ENCODE measurements around the gene ZNF407.

Gene ZNF407

DNA sequence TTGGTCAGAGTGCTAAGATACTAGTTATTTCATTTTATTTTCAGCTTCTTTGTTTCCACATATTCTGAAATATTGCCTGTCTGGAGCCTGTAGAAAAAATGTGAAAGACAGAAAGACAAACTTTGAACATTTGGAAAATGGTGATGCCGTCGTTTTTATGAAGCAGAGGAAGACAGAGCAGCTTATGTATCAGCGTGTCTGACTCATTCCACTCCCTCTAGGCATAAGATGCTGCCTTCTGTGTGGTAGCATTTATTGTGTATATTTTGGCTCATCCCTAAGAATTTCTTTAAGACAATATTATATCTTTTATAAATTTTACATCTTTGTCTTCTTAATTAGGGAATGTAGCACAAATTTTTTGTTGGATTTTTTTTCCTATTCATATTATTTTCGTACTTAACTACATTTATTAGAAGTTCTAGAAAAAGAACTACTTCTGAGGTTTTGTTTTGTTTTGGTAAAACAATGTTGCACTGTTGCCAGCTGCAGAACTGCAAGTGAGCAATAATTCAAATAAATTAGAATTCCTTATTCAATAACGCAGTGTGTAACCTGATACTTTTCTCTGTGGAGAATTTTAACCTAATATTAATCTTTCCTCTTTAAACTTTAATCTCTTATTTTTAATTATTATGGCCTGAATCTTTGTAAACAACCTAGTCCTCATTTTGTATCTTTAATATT is 300.4 kb downstream of the ZNF407 start:
- DNase-seq = no peak

DNA sequence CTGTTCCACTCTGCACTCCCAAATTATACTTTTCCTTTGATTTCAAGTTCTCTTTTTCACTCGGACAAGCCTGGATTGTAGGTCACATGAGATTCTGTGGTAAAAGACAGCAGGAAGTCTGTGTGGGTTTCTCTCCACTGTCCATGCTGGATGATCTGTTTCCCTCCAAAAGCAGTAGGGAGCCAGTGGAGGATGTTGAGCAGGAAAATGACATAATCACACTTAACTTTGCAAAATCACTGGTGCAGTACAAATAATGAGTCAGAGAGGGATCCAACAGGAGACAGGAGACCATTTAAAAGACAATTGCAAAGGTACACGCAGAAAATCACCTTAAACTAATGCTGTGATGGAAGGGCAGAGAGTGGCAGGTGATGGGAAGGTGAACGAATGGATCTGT is 301.3 kb downstream of the ZNF407 start:
- DNase-seq = no peak

GRCh38 chr18:74899554-74899953 is 301.9 kb downstream of the ZNF407 start:
- DNase-seq = no peak

DNA sequence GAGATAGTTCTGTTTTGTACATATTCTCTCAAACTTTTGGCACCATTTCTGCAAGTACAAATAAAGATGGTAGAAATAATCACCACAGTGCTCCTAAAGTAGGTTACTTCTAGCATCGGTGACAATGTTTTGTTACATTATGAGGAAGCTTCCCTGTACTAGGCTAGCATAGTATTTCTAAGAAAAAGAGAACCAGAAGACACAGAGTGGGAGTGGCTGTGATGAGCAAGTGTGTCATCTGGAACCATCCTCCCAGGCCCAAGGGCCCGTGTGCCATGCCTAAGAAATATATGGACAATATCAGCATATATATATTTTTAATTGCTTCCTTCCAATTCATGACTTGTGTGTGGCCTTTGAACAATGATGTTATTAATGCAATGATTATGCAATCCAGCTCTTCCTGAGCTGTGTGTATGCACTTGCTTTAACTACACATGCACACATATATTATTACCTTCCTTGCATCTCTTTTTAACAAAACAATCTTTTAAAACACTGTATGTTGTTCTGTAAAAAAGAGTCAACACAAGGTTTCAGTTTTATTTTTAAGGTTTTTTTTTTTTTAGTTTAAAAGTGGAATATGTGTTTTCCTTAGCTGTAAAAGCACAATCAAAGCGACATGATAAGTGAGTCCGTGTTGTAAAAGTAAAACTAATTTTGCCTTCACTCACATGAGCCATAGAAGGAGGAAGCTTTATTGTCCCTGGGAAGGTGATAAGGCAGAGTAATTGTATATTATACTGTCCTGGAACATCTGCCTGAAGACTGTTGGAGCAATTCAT is 303.9 kb downstream of the ZNF407 start:
- DNase-seq = no peak

- DNase-seq = no peak
Measured at GRCh38 chr18:74902147-74902455, 304.4 kb downstream of the ZNF407 start.

- DNase-seq = no peak
Measured at GRCh38 chr18:74905247-74905646, 307.6 kb downstream of the ZNF407 start.

DNA sequence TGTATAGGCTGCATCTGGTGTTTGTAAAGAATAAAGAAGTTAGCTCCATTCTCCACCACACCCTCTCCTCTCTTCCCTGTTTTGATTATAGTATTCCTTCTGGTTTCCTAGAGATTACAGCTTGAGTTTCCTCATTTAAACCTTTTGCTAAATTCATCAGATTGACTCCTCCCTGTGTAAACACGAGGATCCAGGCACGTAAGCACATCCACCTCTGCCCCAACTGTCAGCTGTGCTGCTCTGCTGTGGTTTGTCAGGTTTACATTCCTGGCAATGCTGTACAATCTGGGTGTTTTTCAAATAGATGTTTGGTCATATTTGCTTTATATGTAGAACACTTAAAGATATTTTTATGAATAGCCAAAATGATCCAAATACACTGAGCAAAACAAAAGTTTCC is 308.5 kb downstream of the ZNF407 start:
- DNase-seq = no peak

GRCh38 chr18:74914052-74914591 is 316.5 kb downstream of the ZNF407 start:
- DNase-seq = no peak

DNA sequence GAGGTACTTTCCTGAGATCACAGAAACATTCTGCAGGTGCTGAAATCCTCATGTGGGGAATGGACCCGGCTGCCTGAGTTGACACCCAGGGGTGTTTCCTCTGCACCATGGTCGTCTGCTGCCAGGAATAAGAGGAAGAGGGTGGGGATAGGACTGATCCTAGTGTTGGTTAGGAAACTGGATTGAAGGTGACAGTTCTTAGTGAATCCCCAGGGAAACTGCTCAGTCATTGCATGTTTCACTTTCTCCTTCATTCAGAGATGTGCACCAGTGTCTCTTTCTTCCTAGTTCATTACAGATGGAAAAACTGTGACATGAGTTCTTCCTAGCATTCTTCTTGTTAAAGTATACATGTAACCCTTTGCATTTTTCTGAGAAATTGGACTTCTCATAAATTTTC is 317.0 kb downstream of the ZNF407 start:
- no peak for DNase-seq

- DNase-seq = no peak
Measured at GRCh38 chr18:74916773-74917393, 319.2 kb downstream of the ZNF407 start.

GRCh38 chr18:74918276-74918790 is 320.7 kb downstream of the ZNF407 start:
- DNase-seq = no peak

DNA sequence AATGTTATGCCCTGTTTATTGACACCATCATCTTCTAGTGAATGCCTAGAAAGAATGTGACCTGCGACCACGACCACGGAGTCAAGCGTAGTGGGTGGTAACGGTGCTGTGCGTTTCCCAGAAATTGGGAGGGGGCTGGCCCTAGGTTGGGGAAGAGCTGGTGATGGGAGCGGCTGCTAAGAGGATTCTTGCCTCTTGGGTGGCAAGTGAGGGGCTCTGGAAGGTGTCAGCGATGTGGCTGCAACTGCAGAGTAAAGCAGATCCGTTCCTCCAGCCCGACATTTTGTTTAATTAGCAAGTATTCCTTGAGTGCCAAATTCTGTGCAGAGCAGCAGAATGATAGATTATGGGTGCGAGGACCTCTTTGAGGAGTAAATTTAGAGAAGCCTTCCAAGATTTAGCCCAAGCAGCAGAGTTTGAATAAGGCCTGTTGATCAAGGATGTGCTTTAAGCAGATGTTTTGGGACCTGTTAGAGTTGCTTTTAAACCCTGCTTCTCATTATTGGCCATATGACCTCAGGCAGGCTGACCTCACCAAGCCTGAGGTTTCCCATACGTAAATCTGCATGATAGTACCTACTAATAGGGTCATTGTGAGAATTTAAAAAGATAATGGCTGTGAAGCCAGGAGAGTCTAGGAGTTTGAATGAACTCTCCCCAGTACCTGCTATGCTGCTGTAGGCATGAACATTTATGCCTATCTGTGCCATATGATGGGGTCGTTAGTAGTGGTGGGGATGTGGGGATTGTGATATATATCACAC is 323.6 kb downstream of the ZNF407 start:
- DNase-seq = no peak

GRCh38 chr18:74926051-74926450 is 328.4 kb downstream of the ZNF407 start:
- DNase-seq = no peak

DNA sequence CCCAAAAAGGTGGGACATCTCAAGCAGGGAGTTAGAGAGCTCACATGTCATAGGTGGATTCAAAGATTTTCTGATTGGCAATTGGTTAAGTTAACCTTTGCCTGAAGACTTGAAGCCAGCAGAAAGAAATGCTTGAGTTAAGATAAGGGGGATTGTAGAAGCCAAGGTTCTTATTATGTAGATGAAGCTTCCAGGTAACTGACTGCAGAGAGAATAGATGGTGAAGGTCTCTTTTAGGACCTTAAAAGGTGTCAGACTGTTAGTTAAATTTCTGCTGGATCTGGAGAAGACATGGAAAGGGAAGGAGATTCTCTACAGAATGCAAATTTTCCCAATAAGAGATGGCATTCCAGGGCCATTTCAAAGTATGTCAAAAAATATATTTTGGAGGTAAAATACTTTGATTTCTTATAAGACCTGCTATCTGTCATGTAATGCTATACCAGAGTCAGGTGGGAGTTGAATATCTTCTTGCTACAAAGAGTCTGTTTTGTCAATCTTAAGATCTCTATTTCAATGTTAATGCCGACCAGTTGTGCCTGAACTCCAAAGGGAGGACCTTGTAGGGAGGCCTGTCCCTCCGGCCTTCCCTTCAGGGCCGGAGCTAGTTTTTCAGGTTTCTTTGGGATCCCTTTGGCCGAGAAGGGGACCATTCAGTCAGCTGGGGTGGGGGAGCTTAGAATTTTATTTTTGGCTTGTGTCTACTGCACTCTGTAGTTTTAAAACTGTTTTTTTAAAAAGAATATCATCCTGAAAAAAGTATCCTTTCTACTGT is 330.7 kb downstream of the ZNF407 start:
- no peak for DNase-seq

DNA sequence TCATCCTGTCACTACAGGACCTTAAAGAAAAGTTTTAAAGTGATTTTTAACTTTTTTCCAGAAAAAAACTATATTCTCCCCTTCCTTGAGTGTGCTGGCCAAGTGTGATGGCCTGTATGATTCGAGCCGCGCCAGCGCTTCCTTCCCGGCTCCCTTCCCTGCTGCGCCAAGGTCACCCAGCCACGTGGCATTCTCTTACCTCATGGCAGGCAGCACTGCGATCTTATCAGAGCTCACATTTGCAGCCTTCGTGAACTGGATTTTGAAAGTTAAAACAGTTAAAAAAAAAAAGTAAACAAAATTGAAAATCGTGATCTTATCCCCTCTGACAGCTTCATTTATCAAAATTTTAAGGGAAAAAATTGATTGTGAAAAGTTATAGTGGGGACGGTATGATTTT is 331.4 kb downstream of the ZNF407 start:
- DNase-seq = no peak

- no peak for DNase-seq
Measured at GRCh38 chr18:74930616-74931015, 332.9 kb downstream of the ZNF407 start.

DNA sequence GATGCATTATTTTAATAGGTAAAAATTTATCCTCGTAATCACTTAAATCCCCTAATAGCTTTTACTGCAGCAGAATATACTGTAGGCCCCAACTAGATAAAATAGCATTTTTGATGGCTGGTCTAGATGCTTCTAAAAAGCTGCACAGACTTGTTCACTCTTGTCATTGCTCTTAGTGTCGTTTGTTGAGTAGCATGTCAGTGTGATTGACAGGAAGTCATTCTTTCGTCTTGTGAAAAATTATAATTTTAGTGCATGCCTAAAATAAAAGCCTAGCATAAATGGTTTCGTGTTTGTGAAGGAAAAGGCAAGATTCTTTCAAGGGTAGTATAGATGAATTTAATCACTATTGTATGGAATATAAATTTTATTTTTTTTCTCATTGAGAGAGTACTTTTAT is 336.3 kb downstream of the ZNF407 start:
- DNase-seq = no peak

DNA sequence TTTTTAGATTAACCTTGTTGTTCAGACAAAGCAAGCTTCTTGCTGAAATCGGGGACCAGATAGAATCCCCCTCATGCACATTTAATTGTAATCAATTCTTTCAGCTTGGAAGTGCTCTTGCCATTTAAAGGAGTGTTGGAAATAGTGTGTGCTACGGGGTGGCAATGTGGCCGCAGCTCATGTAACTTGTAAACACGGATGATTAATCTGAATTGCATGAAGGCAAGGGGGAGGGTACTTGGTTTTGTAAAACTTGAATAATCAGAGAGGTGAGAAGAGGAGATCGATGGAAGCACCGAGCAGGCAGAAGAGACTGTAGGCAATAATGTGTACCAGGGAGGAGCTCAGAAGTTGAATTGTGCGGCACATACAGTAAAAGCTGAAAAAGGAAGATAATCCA is 337.8 kb downstream of the ZNF407 start:
- no peak for DNase-seq

DNA sequence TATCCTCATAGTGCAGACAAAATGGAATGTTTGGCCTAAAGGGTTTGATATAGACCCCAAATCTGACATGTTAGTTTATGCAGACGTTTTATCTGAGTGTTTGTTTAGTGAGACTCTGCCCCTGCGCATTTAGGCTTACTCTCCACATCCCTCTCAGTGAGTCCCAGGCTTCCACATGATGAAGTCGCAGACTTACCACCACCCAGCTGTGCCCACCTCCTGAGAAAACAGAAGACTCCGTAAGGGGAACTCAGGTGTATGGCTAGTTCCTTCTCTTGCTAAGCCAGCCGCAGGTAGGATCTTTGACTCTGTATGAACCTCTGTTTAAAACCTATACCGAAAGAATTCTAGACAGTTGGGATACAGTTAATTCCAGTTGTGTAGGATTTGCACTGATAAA is 338.7 kb downstream of the ZNF407 start:
- DNase-seq = no peak

- peak; percentile 29 for DNase-seq
Measured at GRCh38 chr18:74937291-74937690, 339.6 kb downstream of the ZNF407 start.

- no peak for DNase-seq
Measured at GRCh38 chr18:74940856-74941255, 343.2 kb downstream of the ZNF407 start.

- DNase-seq = no peak
Measured at GRCh38 chr18:74942319-74942910, 344.7 kb downstream of the ZNF407 start.

Measured in hematopoietic multipotent progenitor cell treated with erythropoietin and hydrocortisone succinate and interleukin-3 and kit ligand, for 8 days (in vitro differentiated cells).